IMR-90 (cell line): ENCODE results near the gene MAGOH. TPM values are rescaled to one million over a fixed set of nuclear protein-coding genes. Genes with fewer than 3 reads are reported as not detected.

Experiments used
- ATAC-seq: fragments of 200-7000 bp; cut with Tn5 transposase; 2 replicates; pipeline ENCODE4 v1.9.1; 2020; ENCODE audit warnings: low read depth, mild to moderate bottlenecking, moderate library complexity
- BruUV-seq: library from RNA; stranded (reverse); fragments of 400-500 nt; replicated peaks from 2 replicates; lab custom pipeline; 2021; lab: Mats Ljungman, UMichigan
- CTCF ChIA-PET: fragments of 300-600 bp; formaldehyde crosslinking; extraction: SDS; loops from one replicate; lab custom pipeline; 2021; ENCODE audit warnings: antibody characterized with exemption; lab: Yijun Ruan, JAX
- POLR2A ChIA-PET: fragments of 300-600 bp; sonication (Branson Sonifier 250); formaldehyde crosslinking; loops from one replicate; lab custom pipeline; 2022; ENCODE audit warnings: antibody characterized with exemption; ENCODE audit not compliant: unreplicated experiment; lab: Charles Lee
- DNase-seq: peaks from one replicate; pipeline ENCODE4 v3.0.0; 2013
- H2AFZ ChIP-seq: replicated peaks from 2 replicates; pipeline ENCODE3; 2013; ENCODE audit warnings: low read length, mild to moderate bottlenecking; ENCODE audit not compliant: poor library complexity
- H2AK5ac ChIP-seq: 2 replicates; pipeline ENCODE4 v1.6.1; 2013; ENCODE audit warnings: low read depth, low read length, inconsistent platforms
- H2AK9ac ChIP-seq: replicated peaks from 2 replicates; pipeline ENCODE3; 2013; ENCODE audit warnings: mild to moderate bottlenecking, low read depth, low read length, moderate library complexity; ENCODE audit not compliant: poor library complexity
- H2BK120ac ChIP-seq: 2 replicates; pipeline ENCODE4 v1.6.1; 2013; ENCODE audit warnings: low read depth, low read length, inconsistent platforms
- H2BK15ac ChIP-seq: 3 replicates; pipeline ENCODE4 v1.6.1; 2013; ENCODE audit warnings: low read depth, low read length, inconsistent platforms
- H2BK20ac ChIP-seq: 2 replicates; pipeline ENCODE4 v1.6.1; 2013; ENCODE audit warnings: low read depth, mild to moderate bottlenecking, inconsistent platforms, low read length, moderate library complexity
- H2BK5ac ChIP-seq: 2 replicates; pipeline ENCODE4 v1.6.1; 2013; ENCODE audit warnings: mild to moderate bottlenecking, low read depth, low read length, inconsistent platforms; ENCODE audit not compliant: poor library complexity, severe bottlenecking
- H3K14ac ChIP-seq: replicated peaks from 2 replicates; pipeline ENCODE4 v1.6.1; 2013; ENCODE audit warnings: low read depth, low read length, inconsistent platforms
- H3K18ac ChIP-seq: 2 replicates; pipeline ENCODE4 v1.6.1; 2013; ENCODE audit warnings: low read depth, low read length, control low read depth
- H3K23ac ChIP-seq: 2 replicates; pipeline ENCODE4 v1.6.1; 2013; ENCODE audit warnings: low read depth, low read length, inconsistent platforms
- H3K27ac ChIP-seq: 2 replicates; pipeline ENCODE4 v1.5.1; 2013; ENCODE audit warnings: mild to moderate bottlenecking, control low read depth, low read length; ENCODE audit not compliant: insufficient read depth
- H3K27me3 ChIP-seq: 2 replicates; pipeline ENCODE4 v1.6.1; 2013; ENCODE audit warnings: low read length; ENCODE audit not compliant: control insufficient read depth, insufficient read depth
- H3K36me3 ChIP-seq: 2 replicates; pipeline ENCODE4 v1.6.1; 2013; ENCODE audit warnings: low read length, mixed read lengths; ENCODE audit not compliant: control insufficient read depth, insufficient read depth
- H3K4ac ChIP-seq: 2 replicates; pipeline ENCODE4 v1.6.1; 2013; ENCODE audit warnings: low read depth, low read length, inconsistent platforms
- H3K4me1 ChIP-seq: 2 replicates; pipeline ENCODE4 v1.6.1; 2013; ENCODE audit warnings: low read length, mixed read lengths; ENCODE audit not compliant: control insufficient read depth, insufficient read depth
- H3K4me2 ChIP-seq: 2 replicates; pipeline ENCODE4 v1.6.1; 2013; ENCODE audit warnings: low read depth, mild to moderate bottlenecking, control low read depth, low read length, moderate library complexity
- H3K4me3 ChIP-seq: 2 replicates; pipeline ENCODE4 v1.5.1; 2013; ENCODE audit warnings: low read depth, mild to moderate bottlenecking, control low read depth, low read length, moderate library complexity; ENCODE audit not compliant: insufficient read depth
- H3K56ac ChIP-seq: 2 replicates; pipeline ENCODE4 v1.6.1; 2013; ENCODE audit warnings: low read length, inconsistent platforms; ENCODE audit not compliant: insufficient read depth; ENCODE audit errors: extremely low read depth
- H3K79me1 ChIP-seq, 2 experiments: 2 replicates each; pipeline ENCODE4 v1.6.1; 2013; ENCODE audit warnings: low read length in 2 of 2, inconsistent platforms in 1 of 2, low read depth in 1 of 2
- H3K9ac ChIP-seq: 2 replicates; pipeline ENCODE4 v1.6.1; 2013; ENCODE audit warnings: low read depth, low read length, control low read depth
- H3K9me1 ChIP-seq: 2 replicates; pipeline ENCODE4 v1.6.1; 2013; ENCODE audit warnings: low read length, inconsistent platforms; ENCODE audit not compliant: insufficient read depth
- H3K9me3 ChIP-seq: 2 replicates; pipeline ENCODE4 v1.6.1; 2013; ENCODE audit warnings: low read length; ENCODE audit not compliant: control insufficient read depth, insufficient read depth
- H4K20me1 ChIP-seq: 2 replicates; pipeline ENCODE4 v1.6.1; 2013; ENCODE audit warnings: low read length, inconsistent platforms; ENCODE audit not compliant: insufficient read depth
- H4K5ac ChIP-seq: 2 replicates; pipeline ENCODE4 v1.6.1; 2013; ENCODE audit warnings: mild to moderate bottlenecking, low read depth, low read length, control low read depth
- H4K8ac ChIP-seq, 2 experiments: 2 replicates each; pipeline ENCODE4 v1.6.1; 2013; ENCODE audit warnings: low read depth in 2 of 2, low read length in 2 of 2, control low read depth in 1 of 2, inconsistent platforms in 1 of 2
- H4K91ac ChIP-seq: 2 replicates; pipeline ENCODE4 v1.6.1; 2013; ENCODE audit warnings: low read depth, low read length, inconsistent platforms; ENCODE audit not compliant: insufficient read depth
- BHLHE40 ChIP-seq: fragments of 150-350 bp; IDR thresholded peaks from 2 replicates; pipeline ENCODE4 v1.6.1; 2016; ENCODE audit warnings: mild to moderate bottlenecking, low read depth, low read length
- CEBPB ChIP-seq: IDR thresholded peaks from 2 replicates; pipeline ENCODE4 v1.6.1; 2012; ENCODE audit warnings: low read depth, low read length, improper control_type of control experiment
- CHD1 ChIP-seq: IDR thresholded peaks from 2 replicates; pipeline ENCODE4 v1.6.1; 2012; ENCODE audit warnings: low read depth, low read length, improper control_type of control experiment
- FOS ChIP-seq: fragments of 150-350 bp; IDR thresholded peaks from 2 replicates; pipeline ENCODE4 v1.6.1; 2016; ENCODE audit warnings: low read depth, low read length
- MAFK ChIP-seq: IDR thresholded peaks from 2 replicates; pipeline ENCODE4 v1.6.1; 2012; ENCODE audit warnings: low read depth, low read length, improper control_type of control experiment
- MAZ ChIP-seq: IDR thresholded peaks from 2 replicates; pipeline ENCODE4 v1.6.1; 2012; ENCODE audit warnings: low read depth, mild to moderate bottlenecking, low read length, improper control_type of control experiment, moderate library complexity, borderline replicate concordance
- MXI1 ChIP-seq: IDR thresholded peaks from 2 replicates; pipeline ENCODE4 v1.6.1; 2012; ENCODE audit warnings: low read depth, mild to moderate bottlenecking, low read length, moderate library complexity, borderline replicate concordance
- NFE2L2 ChIP-seq: fragments of 150-350 bp; IDR thresholded peaks from 2 replicates; pipeline ENCODE4 v1.6.1; 2016; ENCODE audit warnings: low read depth, mild to moderate bottlenecking, low read length
- POLR2A ChIP-seq: IDR thresholded peaks from 2 replicates; pipeline ENCODE4 v1.6.1; 2012; ENCODE audit warnings: mild to moderate bottlenecking, low read depth, low read length
- RAD21 ChIP-seq: IDR thresholded peaks from 2 replicates; pipeline ENCODE4 v1.6.1; 2012; ENCODE audit warnings: low read length, improper control_type of control experiment
- RCOR1 ChIP-seq: IDR thresholded peaks from 2 replicates; pipeline ENCODE4 v1.6.1; 2012; ENCODE audit warnings: mild to moderate bottlenecking, low read length, improper control_type of control experiment; ENCODE audit not compliant: insufficient replicate concordance
- SMC3 ChIP-seq: fragments of 150-350 bp; IDR thresholded peaks from 2 replicates; pipeline ENCODE4 v1.6.1; 2016; ENCODE audit warnings: low read depth, mild to moderate bottlenecking, antibody characterized with exemption, low read length, moderate library complexity
- WGBS, 2 experiments: methylation state at CpG; one replicate each; pipeline versions ENCODE4 v1.1.5 to v1.1.7; 2013; ENCODE audit warnings: missing lambda C conversion rate in 2 of 2; ENCODE audit not compliant: insufficient read length in 1 of 2; ENCODE audit errors: extremely low coverage in 2 of 2; 5-methylcytosine and 5-hydroxymethylcytosine counted together
- dilution Hi-C: fragments of 300-500 bp; cut with HindIII; formaldehyde crosslinking; loops from one replicate; pipeline ENCODE4 v1.14.3; 2018; ENCODE audit warnings: low sequenced_read_pairs; ENCODE audit not compliant: unreplicated experiment
- in situ Hi-C: fragments of 300-500 bp; cut with MboI; formaldehyde crosslinking; loops from 3 replicates; pipeline ENCODE4 v1.14.3; 2019; ENCODE audit warnings: low sequenced_read_pairs, inconsistent platforms, mixed read lengths
- intact Hi-C: fragments of 100-400 bp; cut with micrococcal nuclease; formaldehyde crosslinking; loops from 2 replicates; pipeline ENCODE4 v1.10.0; 2022
- polyA plus RNA-seq, 3 experiments: library from polyadenylated mRNA; depleted of rRNA; stranded (reverse); fragments of >200 nt; gene quantifications; 2 replicates each; pipeline ENCODE4 v1.2.3, GENCODE V29; 2012; ENCODE audit warnings: low replicate concordance in 1 of 3
- total RNA-seq: library from RNA; depleted of rRNA; stranded (reverse); fragments of >200 nt; gene quantifications from 2 replicates; pipeline ENCODE4 v1.2.3, GENCODE V29; 2012
- TF ChIP-seq, protein P1 (sequence below): conservative IDR thresholded peaks from 2 replicates; pipeline ENCODE4 v1.5.1; 2012; ENCODE audit warnings: mild to moderate bottlenecking, low read depth, low read length, improper control_type of control experiment
- TF ChIP-seq, protein P2 (sequence below): fragments of 150-350 bp; IDR thresholded peaks from 2 replicates; pipeline ENCODE4 v1.6.1; 2016; ENCODE audit warnings: low read depth, mild to moderate bottlenecking, low read length, moderate library complexity, borderline replicate concordance

MAGOH gene
- total and polyA plus RNA-seq, 2 of the 4 experiments (the other 2 are of a cell fraction) = 3.8 to 26.3 TPM

GRCh38 chr1:53195246-53196016 lies 42.9 kb downstream of the MAGOH start (continued):
- TF ChIP-seq, protein P1, sequence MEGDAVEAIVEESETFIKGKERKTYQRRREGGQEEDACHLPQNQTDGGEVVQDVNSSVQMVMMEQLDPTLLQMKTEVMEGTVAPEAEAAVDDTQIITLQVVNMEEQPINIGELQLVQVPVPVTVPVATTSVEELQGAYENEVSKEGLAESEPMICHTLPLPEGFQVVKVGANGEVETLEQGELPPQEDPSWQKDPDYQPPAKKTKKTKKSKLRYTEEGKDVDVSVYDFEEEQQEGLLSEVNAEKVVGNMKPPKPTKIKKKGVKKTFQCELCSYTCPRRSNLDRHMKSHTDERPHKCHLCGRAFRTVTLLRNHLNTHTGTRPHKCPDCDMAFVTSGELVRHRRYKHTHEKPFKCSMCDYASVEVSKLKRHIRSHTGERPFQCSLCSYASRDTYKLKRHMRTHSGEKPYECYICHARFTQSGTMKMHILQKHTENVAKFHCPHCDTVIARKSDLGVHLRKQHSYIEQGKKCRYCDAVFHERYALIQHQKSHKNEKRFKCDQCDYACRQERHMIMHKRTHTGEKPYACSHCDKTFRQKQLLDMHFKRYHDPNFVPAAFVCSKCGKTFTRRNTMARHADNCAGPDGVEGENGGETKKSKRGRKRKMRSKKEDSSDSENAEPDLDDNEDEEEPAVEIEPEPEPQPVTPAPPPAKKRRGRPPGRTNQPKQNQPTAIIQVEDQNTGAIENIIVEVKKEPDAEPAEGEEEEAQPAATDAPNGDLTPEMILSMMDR = no peak

- H3K36me3 ChIP-seq = no peaks in the 10 kb centered on the region
- no peak overlapping the region for H3K4me2 ChIP-seq
- no peak overlapping the region for H2AFZ ChIP-seq
- no peak overlapping the region for H2BK20ac ChIP-seq
- WGBS, 2 experiments = 93% methylated on average over 6 of the region's 10 CpGs; no CpG with 5 or more reads in 1 of the 2 experiments
- H4K20me1 ChIP-seq = no peaks in the 10 kb centered on the region
- no peaks in the 10 kb centered on the region for H3K79me1 ChIP-seq
- dilution Hi-C loops = no loop called here
- peaks cover 21% of the 10 kb centered on the region for H3K4me1 ChIP-seq
- intact Hi-C loops = no loop called here
- POLR2A ChIA-PET = no interaction called here
- H3K4ac ChIP-seq = no peak overlapping the region
- no peak overlapping the region for H3K56ac ChIP-seq
- peaks cover 13% of the 10 kb centered on the region for H3K9me1 ChIP-seq
- no peak overlapping the region for H2BK5ac ChIP-seq
- CTCF ChIA-PET = no interaction called here
- no peak overlapping the region for H3K9ac ChIP-seq
- 0 out of 2 replicates have a peak overlapping the region, but pooled peaks have one; percentile 50 for H2AK5ac ChIP-seq
- no peak overlapping the region for H3K27ac ChIP-seq
- H4K91ac ChIP-seq = 0 out of 2 replicates have a peak overlapping the region, but pooled peaks have one; percentile 42
- no peaks in the 10 kb centered on the region for H3K9me3 ChIP-seq
- ATAC-seq (no peak), DNase-seq (no peak)
- TF ChIP-seq MXI1 = no peak
- TF ChIP-seq, protein P2, sequence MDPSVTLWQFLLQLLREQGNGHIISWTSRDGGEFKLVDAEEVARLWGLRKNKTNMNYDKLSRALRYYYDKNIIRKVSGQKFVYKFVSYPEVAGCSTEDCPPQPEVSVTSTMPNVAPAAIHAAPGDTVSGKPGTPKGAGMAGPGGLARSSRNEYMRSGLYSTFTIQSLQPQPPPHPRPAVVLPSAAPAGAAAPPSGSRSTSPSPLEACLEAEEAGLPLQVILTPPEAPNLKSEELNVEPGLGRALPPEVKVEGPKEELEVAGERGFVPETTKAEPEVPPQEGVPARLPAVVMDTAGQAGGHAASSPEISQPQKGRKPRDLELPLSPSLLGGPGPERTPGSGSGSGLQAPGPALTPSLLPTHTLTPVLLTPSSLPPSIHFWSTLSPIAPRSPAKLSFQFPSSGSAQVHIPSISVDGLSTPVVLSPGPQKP = no peak
- TF ChIP-seq FOS = no peak
- TF ChIP-seq CEBPB = no peak
- TF ChIP-seq CHD1 = no peak
- TF ChIP-seq MAFK = no peak
- TF ChIP-seq POLR2A = no peak
- TF ChIP-seq RCOR1 = no peak
- TF ChIP-seq NFE2L2 = no peak
- no peak for TF ChIP-seq SMC3
- no peak for TF ChIP-seq BHLHE40
- no peak for TF ChIP-seq RAD21
- TF ChIP-seq MAZ = no peak
- H2BK120ac ChIP-seq = no peak overlapping the region
- no peak overlapping the region for H4K5ac ChIP-seq
- no peak overlapping the region for H3K23ac ChIP-seq
- in situ Hi-C loops = no loop called here
- H3K18ac ChIP-seq = no peak overlapping the region
- H3K4me3 ChIP-seq = no peak overlapping the region
- BruUV-seq = no TSS peak
- no peak overlapping the region for H4K8ac ChIP-seq
- H2AK9ac ChIP-seq = no peak overlapping the region
- H3K27me3 ChIP-seq = no peaks in the 10 kb centered on the region
- no peak overlapping the region for H3K14ac ChIP-seq
- no peak overlapping the region for H2BK15ac ChIP-seq
Measured at GRCh38 chr1:53190210-53190611, 48.1 kb downstream of the MAGOH start.
